CD1c-positive myeloid dendritic cell (primary cell): ENCODE measurements around the gene CD300C.
"Not testable (repeated sequence)": the region's sequence is repeated elsewhere in the genome, so short reads cannot be mapped to it uniquely, and the experiment has no call there.

Source experiments
- DNase-seq: peaks from one replicate; pipeline ENCODE4 v3.0.0-alpha.2; 2016; ENCODE audit errors: extremely low spot score

The CD300C gene

DNA sequence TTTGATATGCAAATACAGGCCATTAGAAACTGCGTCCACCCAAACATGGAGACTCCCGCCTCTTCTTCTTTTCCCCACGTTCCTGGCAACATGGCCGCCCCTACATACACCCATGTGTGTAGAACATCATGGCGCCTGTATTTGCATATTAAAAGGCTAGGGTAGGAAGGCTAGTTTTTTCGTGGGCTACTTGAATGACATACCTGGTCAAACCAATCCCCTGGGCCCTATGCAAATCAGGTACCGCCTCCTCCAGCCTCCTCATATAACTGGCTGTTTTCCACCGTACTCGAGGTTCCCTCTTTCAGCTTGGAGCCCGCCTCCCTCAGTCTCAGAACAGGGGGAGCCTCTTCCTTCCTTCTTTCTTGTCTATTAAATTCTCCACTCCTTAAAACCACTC is 13.8 kb downstream of the CD300C start:
- peak; percentile 96 for DNase-seq

DNA sequence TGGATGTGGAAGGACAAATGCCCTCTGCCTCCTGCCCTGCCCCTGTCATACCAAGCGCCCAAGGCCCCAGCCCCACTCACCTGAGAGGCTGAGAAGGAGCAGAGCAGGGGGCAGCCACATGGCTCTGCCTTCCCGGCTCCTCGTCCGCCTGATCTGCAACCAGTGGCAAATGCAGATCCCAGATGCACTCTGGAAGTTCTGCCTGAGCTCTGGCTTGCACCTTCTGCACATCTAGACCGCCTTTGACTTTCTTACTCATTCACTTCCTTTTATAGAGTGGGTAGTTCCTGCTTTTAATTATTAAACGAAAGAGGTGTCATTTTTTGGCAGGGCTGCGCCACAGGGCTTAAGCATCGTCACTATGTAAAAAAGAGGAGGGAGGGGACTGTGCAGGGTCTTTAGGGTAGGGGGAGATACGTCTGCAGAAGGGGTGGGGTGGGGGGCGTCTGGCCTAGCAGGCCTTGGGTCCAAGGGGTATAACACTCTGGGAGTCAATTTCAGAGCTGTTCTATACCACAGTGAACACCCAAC is 14.6 kb downstream of the CD300C start, which contains the start of gene CD300LB:
TSS of gene CD300LB (minus strand) at position 245 of the 531 bp plus-strand sequence. CDS start at position 120, 125 bp downstream.
- peak; percentile 80 for DNase-seq

DNA sequence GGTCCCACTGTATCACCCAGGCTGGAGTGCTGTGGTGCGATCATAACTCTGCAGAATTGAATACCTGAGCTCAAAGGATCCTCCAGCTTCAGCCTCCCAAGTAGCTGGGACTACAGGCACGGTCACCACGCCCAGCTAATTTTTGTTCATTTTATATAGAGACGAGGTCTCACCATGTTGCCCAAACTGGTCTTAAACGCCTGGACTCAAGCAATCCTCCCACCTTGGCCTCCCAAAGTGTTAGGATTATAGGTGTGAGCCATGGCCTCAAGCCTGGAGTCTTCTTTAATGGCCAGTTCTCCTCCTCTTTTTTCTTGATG is 15.1 kb downstream of the CD300C start:
- DNase-seq, result no peak

DNA sequence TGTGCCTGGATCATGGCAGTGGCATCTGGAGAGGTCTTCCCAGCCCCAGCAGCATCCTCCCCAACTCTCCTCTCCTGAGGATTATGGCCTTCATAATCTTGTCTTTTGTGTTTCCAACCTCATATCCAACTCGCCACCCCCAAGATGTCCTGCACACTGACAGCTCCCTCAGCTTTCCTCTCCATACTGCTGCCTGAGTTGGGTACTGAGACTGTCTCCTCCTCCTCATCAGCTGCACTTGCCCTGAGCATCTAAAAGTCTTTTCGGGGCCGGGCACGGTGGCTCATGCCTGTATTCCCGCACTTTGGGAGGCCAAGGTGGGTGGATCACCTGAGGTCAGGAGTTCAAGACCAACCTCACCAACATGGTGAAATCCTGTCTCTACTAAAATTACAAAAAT is 16.7 kb downstream of the CD300C start:
- no peak for DNase-seq

DNA sequence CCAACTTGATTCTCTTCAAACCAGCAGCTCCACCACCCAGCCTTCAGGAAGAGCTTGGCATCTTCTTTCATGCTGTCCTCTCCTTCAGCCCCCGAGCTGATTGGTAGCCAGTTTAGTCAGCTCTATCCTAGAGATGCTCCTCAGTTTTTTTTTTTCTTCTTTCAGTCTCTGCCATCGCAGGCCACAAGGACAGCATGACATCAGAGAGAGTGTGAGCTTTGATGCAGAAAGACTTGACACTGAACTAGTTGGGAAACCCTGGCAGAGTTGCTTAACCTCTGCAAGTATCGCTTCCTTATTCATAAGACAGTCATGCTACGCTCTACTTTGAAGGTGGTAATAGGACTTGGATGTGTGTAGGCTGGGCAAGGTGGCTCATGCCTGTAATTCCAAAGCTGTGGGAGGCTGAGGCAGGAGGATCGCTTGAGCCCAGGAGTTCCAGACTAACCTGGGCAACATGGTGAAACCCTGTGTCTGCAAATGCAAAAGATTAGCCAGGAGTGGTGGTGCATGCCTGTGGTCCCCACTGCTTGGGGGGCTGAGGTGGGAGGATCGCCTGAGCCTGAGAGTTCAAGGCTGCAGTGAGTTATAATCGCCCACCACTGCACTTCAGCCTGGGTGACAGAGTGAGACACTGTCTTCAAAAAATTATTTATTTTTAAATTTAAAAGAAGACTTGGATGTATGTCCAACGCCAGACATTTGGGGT is 17.3 kb downstream of the CD300C start:
- peak; percentile 97 for DNase-seq

DNA sequence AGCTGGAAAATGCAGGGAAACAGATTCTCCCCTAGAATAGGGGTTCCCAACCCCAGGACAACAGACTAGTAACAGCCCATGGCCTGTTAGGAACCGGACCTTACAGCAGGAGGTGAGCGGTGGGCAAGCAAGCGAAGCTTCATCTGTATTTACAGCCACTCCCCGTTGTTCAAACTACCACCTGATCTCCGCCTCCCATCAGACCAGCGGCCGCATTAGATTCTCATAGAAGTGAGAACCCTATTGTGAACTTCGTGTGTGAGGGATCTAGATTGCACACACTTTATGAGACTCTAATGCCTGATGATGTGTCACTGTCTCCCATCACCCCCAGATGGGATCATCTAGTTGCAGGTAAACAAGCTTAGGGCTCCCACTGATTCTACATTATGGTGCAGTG is 18.2 kb downstream of the CD300C start:
- no peak for DNase-seq

DNA sequence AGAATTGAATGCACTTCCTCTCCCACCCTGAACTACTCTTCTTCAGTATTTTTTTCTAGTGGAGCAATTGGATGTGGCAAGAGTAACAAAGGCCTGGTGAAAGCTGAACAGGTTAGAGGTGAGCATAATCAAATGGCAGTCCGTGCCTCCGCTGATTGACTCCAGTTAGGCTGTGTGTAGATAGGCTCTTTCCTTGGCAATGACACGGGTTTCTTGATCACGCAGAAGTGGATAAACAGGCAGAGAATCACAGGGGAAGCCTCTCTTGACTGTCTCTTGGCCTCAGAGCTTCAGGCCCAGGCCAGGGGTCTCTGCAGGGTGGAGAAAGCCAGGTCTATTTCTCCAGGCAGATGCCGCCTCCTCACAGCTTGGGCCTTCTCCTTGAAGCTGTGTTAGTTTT is 18.8 kb downstream of the CD300C start:
- DNase-seq, result peak; percentile 41

DNA sequence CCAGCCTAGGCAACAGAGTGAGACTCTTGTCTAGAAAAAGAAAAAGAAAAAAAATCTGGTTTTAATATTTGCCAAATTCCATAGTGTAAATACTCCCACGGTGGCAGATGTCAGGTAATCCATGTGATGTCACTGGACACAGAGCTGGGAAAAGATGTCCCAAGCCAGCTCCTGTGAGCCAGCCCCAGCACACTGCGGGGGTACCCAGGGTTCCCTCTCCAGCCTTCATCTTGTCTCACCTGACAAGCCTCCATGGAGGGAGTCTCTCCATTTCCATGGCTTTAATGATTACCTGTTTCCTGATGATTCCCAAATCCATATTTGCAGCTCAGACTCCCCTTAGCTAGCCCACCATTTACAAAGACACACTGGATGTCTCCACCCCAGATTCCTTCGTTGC is 19.2 kb downstream of the CD300C start:
- DNase-seq, result no peak

DNA sequence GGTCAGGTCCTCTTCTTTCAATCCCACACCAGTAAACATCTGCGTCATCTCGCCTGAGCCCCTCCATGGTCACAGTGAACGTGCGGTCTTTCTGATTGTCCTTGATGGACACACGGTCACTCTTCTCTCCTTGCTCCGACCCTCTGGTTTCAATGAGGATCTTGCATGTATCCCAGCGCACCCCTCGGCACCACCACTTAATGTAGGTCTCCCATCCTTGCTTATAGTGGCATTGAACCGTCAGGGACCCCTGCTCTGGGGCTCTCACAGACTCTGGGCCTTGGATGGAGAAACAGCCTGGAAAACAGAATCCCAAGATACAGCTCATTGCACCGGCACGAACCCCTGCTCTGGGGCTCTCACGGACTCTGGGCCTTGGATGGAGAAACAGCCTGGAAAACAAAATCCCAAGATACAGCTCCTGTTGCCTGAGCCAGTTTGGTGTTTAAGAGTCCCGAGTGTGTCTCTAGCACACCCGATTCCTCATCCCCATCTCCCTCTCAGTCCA is 20.1 kb downstream of the CD300C start:
- DNase-seq, result no peak

DNA sequence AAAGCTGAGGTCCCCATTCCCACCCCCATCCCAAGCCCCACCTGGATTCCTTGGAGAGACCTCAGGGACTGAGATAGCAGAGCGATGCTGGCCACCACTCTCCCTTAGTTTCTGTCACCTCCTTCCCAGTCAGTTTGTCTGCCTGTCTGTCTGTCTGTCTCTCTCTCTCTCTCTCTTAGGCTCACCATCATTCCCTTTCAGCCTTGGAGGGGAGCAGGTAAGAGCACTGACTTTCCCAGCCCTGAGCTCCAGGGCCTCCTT is 20.5 kb downstream of the CD300C start:
- no peak for DNase-seq

DNA sequence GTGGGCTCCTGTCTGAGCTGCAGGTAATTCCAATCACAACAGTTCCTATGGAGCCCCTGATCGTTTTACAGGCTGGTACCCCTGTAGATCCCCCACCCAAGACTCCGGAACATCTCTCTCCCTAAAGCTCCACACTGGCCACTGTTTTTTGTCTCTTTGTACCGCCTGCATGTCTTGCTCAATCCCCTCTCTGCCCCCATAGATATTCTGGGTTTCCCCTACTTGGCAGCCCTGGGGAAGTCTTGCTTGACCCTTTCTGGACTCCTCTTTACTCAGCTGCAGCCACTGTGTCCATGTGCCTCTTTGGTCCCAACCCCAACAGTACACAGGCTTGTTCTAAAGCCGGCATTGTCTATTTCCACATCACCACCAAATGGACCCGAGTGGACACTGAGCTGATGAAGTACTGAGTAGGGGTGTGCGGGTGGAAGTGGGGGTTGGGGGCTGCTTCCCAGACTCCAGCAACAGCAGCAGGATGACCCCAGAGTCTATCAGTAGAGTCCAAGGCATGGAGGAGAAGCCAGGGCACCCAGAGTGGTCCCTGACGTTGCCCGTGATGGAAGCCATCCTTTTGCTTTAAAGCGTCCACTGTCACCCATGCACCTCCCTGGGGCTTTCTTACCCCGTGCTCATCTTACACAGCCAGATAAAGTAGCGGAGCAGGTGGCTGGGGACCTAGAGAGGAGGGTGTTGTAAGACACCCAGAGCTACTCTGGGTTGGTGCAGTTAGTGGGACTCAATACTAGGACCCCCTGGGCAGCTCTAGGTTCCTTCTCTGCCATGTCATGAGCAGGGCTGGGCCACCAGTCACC is 21.1 kb downstream of the CD300C start:
- DNase-seq, result peak; percentile 50

DNA sequence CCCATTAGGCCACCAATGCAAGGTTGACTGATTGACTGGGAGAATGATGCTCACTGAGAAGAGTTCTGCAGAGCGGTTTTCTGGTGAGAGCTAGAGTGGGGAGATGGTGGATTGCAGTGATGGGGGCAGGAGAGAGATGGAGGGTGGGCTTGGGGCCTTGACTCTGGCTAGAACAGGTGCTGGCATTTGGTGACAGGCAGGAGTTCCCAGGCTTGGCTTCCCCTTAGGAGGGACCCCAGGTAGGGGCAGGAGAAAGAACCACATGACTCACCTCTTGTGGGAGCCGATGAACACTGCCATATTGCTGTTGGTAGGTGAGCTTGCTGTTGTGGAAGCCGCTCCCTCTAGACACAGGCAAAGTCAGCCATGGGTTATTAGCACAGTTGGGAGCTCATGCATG is 22.6 kb downstream of the CD300C start:
- no peak for DNase-seq

DNA sequence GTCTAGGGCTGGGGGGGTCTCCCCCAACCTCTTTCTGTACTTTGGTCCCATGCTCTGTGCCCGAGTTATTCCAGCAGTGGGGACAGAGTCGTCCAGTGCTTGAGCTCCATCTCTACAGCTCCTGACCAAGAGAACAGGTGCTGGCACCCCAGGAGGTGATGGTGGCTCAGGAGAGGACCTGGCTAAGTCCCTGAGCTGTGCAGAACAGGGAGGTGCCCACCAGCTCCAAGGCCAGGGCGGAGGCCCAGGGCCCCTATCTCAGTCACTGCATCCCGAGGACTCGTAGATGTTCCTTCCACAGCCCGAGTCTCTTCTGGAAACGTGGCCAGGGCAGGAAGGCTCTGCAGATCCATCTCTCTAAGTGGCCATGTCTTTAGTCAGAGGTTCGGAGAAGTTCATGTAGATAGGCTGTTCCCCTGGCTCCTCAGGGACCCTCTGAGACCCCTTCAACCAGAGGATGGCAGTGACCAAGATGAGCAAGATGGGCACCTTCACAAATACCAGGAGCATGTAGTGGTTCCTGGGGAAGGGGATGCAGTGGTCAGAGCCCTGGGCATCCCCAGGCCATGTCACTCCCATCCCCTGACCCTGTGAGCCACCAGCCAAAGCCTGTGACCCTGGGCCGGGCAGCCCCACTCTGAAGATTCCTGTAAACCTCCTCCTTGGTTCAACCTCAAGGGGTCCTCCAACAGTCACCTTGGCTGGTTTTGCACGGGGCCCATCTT is 23.4 kb downstream of the CD300C start:
- DNase-seq, result no peak

DNA sequence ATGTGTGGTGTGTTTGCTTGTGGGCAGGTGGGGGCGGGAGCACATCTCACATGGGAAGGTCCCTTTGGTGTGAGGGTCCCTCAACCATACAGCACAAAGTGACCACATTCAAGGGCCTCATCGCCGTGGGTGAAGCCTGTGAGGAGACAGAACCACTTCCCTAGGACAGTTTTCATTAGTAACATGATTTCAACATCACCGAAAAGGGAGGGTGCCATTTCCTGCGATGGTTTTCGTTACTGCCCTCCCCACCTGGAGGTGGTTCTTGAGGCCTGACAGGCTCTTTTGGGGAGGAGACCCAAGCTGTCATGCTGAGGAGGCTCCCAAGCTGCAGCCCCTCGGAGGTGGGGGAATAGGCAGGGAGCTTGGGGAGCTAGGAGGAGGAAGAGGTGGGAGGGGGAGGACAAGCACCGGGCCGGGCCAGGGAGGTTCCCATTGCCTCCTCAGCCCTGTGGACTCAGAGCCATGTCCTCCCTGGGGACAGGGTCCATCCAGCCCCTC is 24.2 kb downstream of the CD300C start:
- DNase-seq, result peak; percentile 93

DNA sequence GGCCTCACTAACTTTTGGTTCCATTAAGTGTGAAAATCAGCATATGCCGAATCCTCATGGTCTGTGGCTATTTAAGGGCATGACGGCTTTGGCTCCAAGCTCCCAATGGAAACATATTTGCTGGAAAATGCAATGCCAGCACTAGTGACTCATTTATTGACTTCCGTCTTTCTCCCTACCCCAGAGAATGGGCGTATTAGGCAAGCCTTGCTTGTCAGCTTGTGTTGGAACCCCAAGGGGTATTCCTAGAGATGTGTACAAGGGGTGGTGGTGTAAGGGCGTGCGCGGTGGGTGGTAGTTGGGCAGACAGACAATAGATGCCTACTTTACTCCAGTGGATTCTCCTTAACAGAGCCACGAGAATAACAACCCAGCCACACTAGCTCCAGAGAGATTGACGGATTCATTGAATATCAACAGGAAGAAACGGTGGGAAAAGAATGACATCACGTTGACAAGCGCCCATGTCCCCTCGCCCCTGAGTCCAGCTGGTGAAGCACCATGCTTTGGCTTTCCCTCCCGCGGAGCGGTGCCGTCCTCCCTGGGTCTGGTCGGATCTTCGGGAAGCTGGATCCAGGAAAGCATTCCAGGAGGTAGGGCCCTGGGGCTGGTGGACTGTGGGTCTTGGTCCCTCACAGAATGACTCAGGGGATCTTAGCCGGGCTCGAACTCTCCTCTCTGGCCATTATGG is 25.0 kb downstream of the CD300C start:
- DNase-seq, result peak; percentile 96

DNA sequence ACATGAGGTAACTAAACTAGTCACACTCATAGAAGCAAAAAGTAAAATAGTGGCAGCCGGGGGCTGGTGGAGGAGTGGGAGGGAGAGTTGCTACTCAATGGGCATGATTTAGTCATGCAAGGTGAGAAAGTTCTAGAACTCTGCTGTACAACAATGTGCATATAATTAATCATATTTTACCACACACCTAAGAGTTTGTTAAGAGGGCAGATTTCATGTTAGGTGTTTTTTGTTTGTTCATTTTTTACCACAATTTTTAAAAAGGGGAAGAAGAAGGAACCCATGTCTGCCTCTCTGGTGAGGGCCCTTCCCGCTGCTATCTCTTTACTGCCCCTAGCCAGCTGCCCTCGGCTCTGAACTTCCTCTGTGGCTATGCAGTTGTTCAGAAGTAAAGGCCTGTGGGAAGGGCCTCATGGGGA is 25.9 kb downstream of the CD300C start:
- DNase-seq, result peak; percentile 90

DNA sequence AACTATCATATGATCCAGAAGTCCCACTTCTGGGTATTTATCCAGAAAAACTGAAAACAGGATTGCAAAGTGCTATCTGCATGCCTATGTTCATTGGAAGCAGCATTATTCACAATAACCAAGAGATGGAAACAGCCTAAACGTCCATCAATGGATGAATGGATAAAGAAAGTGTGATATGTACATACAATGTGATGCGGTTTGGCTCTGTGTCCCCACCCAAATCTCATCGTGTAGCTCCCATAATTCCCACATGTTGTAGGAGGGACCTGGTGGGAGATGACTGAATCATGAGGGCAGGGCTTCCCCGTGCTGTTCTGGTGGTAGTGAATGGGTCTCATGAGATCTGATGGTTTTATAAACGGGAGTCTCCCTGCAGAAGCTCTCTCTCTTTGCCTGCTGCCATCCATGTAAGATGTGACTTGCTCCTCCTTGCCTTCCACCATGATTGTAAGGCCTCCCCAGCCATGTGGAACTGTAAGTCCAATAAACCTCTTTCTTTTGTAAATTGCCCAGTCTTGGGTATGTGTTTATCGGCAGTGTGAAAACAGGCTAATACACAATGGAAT is 27.4 kb downstream of the CD300C start:
- not testable (repeated sequence) for DNase-seq

DNA sequence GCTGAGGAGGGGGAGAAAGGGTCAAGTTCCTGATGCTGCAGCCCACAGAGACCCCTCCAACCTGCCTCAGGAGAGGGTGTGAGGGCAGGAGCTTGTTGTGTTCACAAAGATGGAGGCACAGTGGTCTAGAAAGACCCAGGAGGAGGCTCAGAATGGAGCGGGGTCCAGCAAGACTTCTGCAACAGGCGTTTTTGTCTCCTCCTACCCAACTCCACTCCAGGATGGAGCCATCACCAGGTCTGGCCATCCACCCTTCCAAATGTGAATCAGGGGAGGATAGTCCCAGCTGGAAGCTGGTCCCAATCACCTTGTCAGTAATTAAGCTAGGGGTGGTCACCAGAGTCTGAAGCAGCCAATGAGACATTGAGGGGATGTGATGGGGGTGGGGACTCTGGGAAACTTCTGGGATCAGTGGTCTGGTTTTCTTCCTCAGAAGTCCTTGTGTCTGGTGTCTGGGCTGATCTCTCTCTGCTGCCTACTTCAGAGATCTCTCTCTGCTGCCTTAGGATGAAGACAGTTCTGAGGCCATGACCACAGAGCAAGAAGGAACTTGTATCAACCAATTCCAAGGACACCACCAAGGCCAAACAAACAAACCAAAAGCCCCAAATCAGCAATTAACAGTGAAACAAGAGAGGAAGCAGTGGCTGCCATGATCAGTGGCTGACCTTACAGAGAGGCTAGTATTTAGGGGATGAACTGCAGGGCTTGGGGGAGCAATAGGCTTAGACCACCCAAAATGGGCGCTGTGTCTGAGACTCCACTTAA is 29.2 kb downstream of the CD300C start:
- peak; percentile 70 for DNase-seq

DNA sequence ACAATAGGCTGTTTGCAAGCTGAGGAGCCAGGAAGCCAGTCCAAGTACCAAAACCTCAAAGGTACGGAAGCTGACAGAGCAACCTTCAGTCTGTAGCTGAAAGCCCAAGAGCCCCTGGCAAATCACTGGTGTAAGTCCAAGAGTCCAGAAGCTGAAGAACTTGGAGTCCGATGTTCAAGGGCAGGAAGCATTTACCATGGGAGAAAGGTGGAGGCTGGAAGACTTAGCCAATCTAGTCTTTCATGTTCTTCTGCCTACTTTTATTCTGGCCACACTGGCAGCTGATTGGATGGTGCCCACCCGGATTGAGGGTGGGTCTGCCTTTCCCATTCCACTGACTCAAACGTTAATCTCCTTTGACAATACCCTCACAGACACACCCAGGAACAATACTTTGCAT is 30.0 kb downstream of the CD300C start:
- no peak for DNase-seq

DNA sequence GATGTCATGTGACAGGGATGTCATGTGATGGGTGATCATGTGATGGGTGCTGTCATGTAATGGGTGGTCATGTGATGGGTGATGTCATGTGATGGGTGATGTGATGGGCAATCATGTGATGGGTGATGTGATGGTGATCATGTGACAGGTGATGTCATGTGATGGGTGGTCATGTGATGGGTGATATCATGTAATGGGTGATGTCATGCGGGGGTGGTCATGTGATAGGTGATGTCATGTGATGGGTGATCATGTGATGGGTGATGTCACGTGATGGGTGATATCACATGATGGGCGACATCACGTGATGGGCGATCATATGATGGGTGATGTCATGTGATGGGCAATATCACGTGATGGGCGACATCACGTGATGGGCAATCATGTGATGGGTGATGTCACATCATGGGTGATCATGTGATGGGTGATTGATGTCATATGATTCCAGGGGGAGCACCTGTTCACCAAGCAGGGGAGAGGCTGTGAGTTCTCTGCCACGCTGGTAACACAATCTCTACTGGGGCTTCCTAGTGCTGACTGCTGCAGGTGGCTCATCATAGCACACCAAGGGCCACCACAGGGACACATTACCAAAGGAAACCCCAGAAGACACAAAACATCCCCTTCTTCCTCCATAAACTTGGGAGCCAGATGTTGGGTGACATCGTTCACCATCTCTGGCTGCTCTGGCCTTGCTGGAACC is 31.1 kb downstream of the CD300C start:
- DNase-seq, result peak; percentile 77
